GM12892 (cell line): ENCODE measurements around the gene KCNIP4.

Experiments
- POLR2A ChIP-seq: IDR thresholded peaks from 2 replicates; pipeline ENCODE4 v1.6.1; 2011; ENCODE audit warnings: low read depth, low read length, control low read depth
- TAF1 ChIP-seq: IDR thresholded peaks from 2 replicates; pipeline ENCODE4 v1.6.1; 2011; ENCODE audit warnings: low read depth, mild to moderate bottlenecking, control low read depth, low read length, borderline replicate concordance

DNA sequence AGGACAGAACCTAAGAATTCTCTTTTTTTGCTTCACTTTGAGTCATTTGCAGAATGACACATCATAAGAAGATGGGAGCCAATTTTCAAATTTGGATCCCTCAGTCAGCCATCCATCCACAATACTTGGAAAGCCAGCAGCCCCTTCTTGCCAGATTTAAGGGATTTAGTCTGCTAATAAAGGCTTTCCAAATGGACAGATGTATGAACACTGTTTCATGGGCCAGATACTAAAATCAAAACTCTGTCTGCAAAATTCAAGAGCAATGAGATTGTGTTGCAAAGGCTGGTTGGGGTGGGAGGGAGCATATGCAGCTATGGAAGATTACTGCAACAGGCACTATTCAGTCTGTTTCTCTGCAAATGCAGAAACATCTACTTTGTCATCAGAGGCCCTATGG, 37.7 kb upstream of the KCNIP4 start:
- no peak for TF ChIP-seq POLR2A
- TF ChIP-seq TAF1: no peak
